Measurements from ENCODE around the gene PRKCE. TPM values are rescaled to one million over a fixed set of nuclear protein-coding genes. Genes with fewer than 3 reads are reported as not detected.

PRKCE gene
- total and polyA plus RNA-seq, 2 of the 8 experiments (the other 6 are each of a cell fraction or from before 2014, with no cell fraction given), result 0.54 to 2.1 TPM

DNA sequence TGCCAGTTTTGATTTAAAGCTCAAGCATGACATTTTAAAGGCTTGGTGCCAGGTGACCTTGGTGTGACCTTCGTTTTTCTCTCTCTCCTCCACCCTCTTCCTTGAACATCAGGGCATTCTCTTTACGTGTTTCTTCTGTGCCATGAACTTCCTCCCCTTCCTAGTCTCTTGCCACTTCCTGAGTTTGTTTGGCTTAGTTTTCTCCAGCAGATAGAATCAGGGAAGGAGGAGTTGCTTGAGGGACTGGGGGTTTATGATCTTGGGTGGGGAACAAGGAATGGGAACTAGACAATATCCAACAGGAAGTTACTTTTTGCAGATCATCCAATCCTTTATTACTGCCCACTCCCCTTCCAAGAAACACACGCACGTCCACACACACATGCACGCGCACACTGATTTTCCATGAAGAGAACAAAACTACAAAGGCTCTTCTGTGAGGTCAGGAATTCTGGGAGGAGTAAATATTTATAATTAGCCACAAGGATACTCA lies 435.1 kb downstream of the PRKCE start:
- 93% methylated on average over 6 of the region's 6 CpGs; no CpG with 5 or more reads in 1 of the 2 experiments for WGBS, 2 experiments (ENCODE audit: extremely low coverage in 1 of 2, insufficient coverage in 1 of 2, insufficient read length in 1 of 2, insufficient replicate concordance in 2 of 2, low coverage in 1 of 2, low lambda C conversion rate in 2 of 2, missing lambda C conversion rate in 1 of 2)
- ChIA-PET POLR2A (ENCODE audit: partially characterized antibody) (no interaction called here), CTCF (ENCODE audit: partially characterized antibody) (interaction anchor here (1.3 kb wide), 1 partner anchor 24 kb away, joined by 4 read pairs; no protein-coding TSS in a partner anchor)
- no peak for TF ChIP-seq SP2 (IDR thresholded peaks at IDR 0.05; ENCODE audit: low read length)
- TF ChIP-seq KDM5A (IDR thresholded peaks at IDR 0.05; ENCODE audit: low read length), result no peak
- no peak for TF ChIP-seq POU5F1 (IDR thresholded peaks at IDR 0.05; ENCODE audit: low read depth, low read length)
- TF ChIP-seq SP1 (IDR thresholded peaks at IDR 0.05; ENCODE audit: low read depth, low read length), result no peak
- no peak for TF ChIP-seq JUN (IDR thresholded peaks at IDR 0.05; ENCODE audit: low read depth, low read length)
- TF ChIP-seq RFX5 (IDR thresholded peaks at IDR 0.05; ENCODE audit: borderline replicate concordance, low read depth, low read length), result no peak
- TF ChIP-seq YY1 (IDR thresholded peaks at IDR 0.05; ENCODE audit: low read depth, low read length), result no peak
- TF ChIP-seq RBBP5 (IDR thresholded peaks at IDR 0.05; ENCODE audit: borderline replicate concordance, low read depth, low read length), result no peak
- TF ChIP-seq CHD2 (IDR thresholded peaks at IDR 0.05; ENCODE audit: low read length), result no peak
- no peak for TF ChIP-seq TAF1 (IDR thresholded peaks at IDR 0.05; ENCODE audit: low read depth, low read length)
- no peak for TF ChIP-seq HDAC2 (IDR thresholded peaks at IDR 0.05; ENCODE audit: borderline replicate concordance in 1 of 2, low read depth in 2 of 2, low read length in 2 of 2)

More for the DNA sequence above, 435.1 kb downstream of the PRKCE start:
- FAIRE-seq (no peak), DNase-seq (ENCODE audit: low read depth in 1 of 2, low spot score in 2 of 2) (no peak)
- no peak overlapping the region for H4K5ac ChIP-seq (ENCODE audit: insufficient read length, low read depth, low read length)
- no peak overlapping the region for H3K14ac ChIP-seq (ENCODE audit: insufficient read length)
- no peaks in the 10 kb centered on the region for H3K9me3 ChIP-seq (ENCODE audit: insufficient read depth in 2 of 2, low read depth in 1 of 2, low read length in 1 of 2)
- H3K79me1 ChIP-seq (ENCODE audit: low read depth, low read length), result no peaks in the 10 kb centered on the region
- no peak overlapping the region for H2BK15ac ChIP-seq (ENCODE audit: low read length)
- no peaks in the 10 kb centered on the region for H4K20me1 ChIP-seq (replicated peaks in 1 of 2; ENCODE audit: control insufficient read depth in 1 of 2, insufficient read depth in 2 of 2, low read length in 2 of 2)
- H3K4me1 ChIP-seq (replicated peaks in 1 of 4; ENCODE audit: control insufficient read depth in 3 of 4, insufficient read depth in 4 of 4, low read length in 3 of 4), result peaks cover 0 to 5% (median 2%) of the 10 kb centered on the region in 4 experiments; a peak in 3 of 7 replicates
- no peak overlapping the region for H3K23ac ChIP-seq (ENCODE audit: insufficient read length)
- no peak overlapping the region for H2AFZ ChIP-seq (ENCODE audit: low read length)
- H3K27me3 ChIP-seq (replicated peaks in 1 of 4; ENCODE audit: control insufficient read depth in 3 of 4, extremely low read depth in 1 of 4, insufficient read depth in 3 of 4, low read length in 3 of 4), result no peaks in the 10 kb centered on the region
- no peaks in the 10 kb centered on the region for H3K79me2 ChIP-seq (ENCODE audit: control insufficient read depth in 1 of 2, insufficient read depth in 2 of 2, low read length in 2 of 2)
- no peaks in the 10 kb centered on the region for H3K36me3 ChIP-seq (ENCODE audit: control insufficient read depth in 2 of 4, insufficient read depth in 4 of 4, low read length in 3 of 4)
- no peak overlapping the region for H2BK5ac ChIP-seq (ENCODE audit: low read depth, low read length)
- no peak overlapping the region for H3K4me2 ChIP-seq (ENCODE audit: insufficient read depth in 1 of 2, low read depth in 2 of 2, low read length in 2 of 2)
- no peak overlapping the region for H2BK120ac ChIP-seq (replicated peaks; ENCODE audit: low read depth, low read length)
- no peak overlapping the region for H3K18ac ChIP-seq (ENCODE audit: extremely low read depth, low read length)
- no peak overlapping the region for H3K4me3 ChIP-seq (ENCODE audit: extremely low read depth in 1 of 4, insufficient read depth in 2 of 4, low read depth in 3 of 4, low read length in 4 of 4)
- no peak overlapping the region for H2BK12ac ChIP-seq (ENCODE audit: low read depth, low read length)
- H3K9ac ChIP-seq (replicated peaks in 1 of 4; ENCODE audit: extremely low read depth in 1 of 4, low read depth in 3 of 4, low read length in 3 of 4), result no peak overlapping the region
- no peak overlapping the region for H4K91ac ChIP-seq (replicated peaks; ENCODE audit: insufficient read length, low read length)
- no peak overlapping the region for H3K56ac ChIP-seq (replicated peaks; ENCODE audit: insufficient read length, low read depth, low read length)
- no peak overlapping the region for H3K27ac ChIP-seq (ENCODE audit: low read depth, low read length)
- no peak overlapping the region for H2BK20ac ChIP-seq (ENCODE audit: low read length)
- no peak overlapping the region for H2AK5ac ChIP-seq (ENCODE audit: low read depth, low read length)
- H3K4ac ChIP-seq (replicated peaks; ENCODE audit: insufficient read length, low read depth, low read length), result no peak overlapping the region
- H3K23me2 ChIP-seq (ENCODE audit: low read depth, low read length), result no peaks in the 10 kb centered on the region
- no peak overlapping the region for H4K8ac ChIP-seq (ENCODE audit: extremely low read depth, insufficient read depth, low read length)
